Muscle layer of colon (tissue), 2 donors: Measurements from ENCODE around the gene EZH2.

Experiments
- H3K27ac ChIP-seq: one replicate; pipeline ENCODE4 v1.7.0; 2013; ENCODE audit warnings: low read depth, mild to moderate bottlenecking, low read length, moderate library complexity
- H3K27me3 ChIP-seq, 2 donors: one replicate each; pipeline ENCODE4 v1.7.0; 2013; ENCODE audit warnings: low read length in 2 of 2, mild to moderate bottlenecking in 2 of 2; ENCODE audit not compliant: insufficient read depth in 2 of 2, control insufficient read depth in 1 of 2
- H3K36me3 ChIP-seq: one replicate; pipeline ENCODE4 v1.7.0; 2013; ENCODE audit warnings: mild to moderate bottlenecking, low read length; ENCODE audit not compliant: insufficient read depth
- H3K4me1 ChIP-seq: one replicate; pipeline ENCODE4 v1.7.0; 2013; ENCODE audit warnings: mild to moderate bottlenecking, low read length; ENCODE audit not compliant: insufficient read depth
- H3K4me3 ChIP-seq, 2 donors: one replicate each; pipeline ENCODE4 v1.7.0; 2013; ENCODE audit warnings: low read length in 2 of 2, low read depth in 1 of 2, mild to moderate bottlenecking in 1 of 2, moderate library complexity in 1 of 2
- H3K9ac ChIP-seq: one replicate; pipeline ENCODE4 v1.7.0; 2013; ENCODE audit warnings: low read length
- H3K9me3 ChIP-seq: one replicate; pipeline ENCODE4 v1.7.0; 2013; ENCODE audit warnings: mild to moderate bottlenecking, low read length
- donor health status: abdominal sarcoma.
- donor health status: Adenocarcinoma of cecum.

The EZH2 gene

GRCh38 chr7:148824864-148825263 lies 59.2 kb downstream of the EZH2 start:
- no peak overlapping the region for H3K27ac ChIP-seq
- no peak overlapping the region for H3K4me3 ChIP-seq
- no peaks in the 10 kb centered on the region for H3K9me3 ChIP-seq
- no peaks in the 10 kb centered on the region for H3K27me3 ChIP-seq
- H3K36me3 ChIP-seq: no peaks in the 10 kb centered on the region
- H3K4me1 ChIP-seq: no peaks in the 10 kb centered on the region
- no peak overlapping the region for H3K9ac ChIP-seq

DNA sequence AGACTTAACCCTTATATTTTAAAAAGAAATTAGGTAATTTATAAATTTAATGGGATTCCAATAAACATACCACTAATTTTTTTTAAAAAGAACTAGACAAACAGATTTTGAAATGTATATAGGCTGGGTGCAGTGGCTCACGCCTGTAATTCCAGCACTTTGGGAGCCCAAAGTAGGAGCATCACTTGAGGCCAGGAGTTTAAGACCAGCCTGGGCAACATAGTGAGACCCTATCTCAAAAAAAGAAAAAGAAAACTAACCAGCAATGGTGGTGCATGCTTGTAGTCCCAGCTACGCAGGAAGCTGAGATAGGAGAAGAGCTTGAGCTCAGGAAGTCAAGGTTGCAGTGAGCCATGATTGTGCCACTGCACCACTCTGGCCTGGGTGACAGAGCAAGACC lies 62.7 kb downstream of the EZH2 start:
- no peaks in the 10 kb centered on the region for H3K9me3 ChIP-seq
- no peaks in the 10 kb centered on the region for H3K36me3 ChIP-seq
- H3K9ac ChIP-seq: no peak overlapping the region
- no peaks in the 10 kb centered on the region for H3K4me1 ChIP-seq
- no peak overlapping the region for H3K27ac ChIP-seq
- H3K27me3 ChIP-seq: no peaks in the 10 kb centered on the region
- H3K4me3 ChIP-seq: no peak overlapping the region

GRCh38 chr7:148819697-148820360 lies 64.3 kb downstream of the EZH2 start:
- Histone ChIP-seq H3K4me3 (no peak overlapping the region), H3K27me3 (no peaks in the 10 kb centered on the region), H3K27ac (no peak overlapping the region), H3K9me3 (no peaks in the 10 kb centered on the region), H3K9ac (no peak overlapping the region), H3K36me3 (no peaks in the 10 kb centered on the region), H3K4me1 (no peaks in the 10 kb centered on the region)

DNA sequence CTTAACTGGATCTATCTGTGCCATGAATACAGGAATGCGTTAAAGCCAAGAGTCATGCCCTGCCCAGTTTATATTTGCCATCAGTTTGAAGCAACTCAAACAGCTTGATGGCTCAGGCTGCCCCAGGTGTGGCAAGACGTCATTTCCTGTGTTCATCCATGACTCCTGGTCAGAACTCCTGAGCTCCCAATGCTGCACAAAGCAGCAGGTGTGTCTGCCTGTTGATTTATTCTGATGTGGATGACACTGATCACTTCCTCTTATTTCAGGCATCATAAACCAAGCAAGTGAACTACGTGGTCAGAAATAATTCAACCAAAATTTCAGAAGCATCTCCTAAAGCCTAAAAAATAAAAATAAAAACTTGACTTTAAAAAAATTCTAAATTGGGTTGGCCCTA lies 68.5 kb downstream of the EZH2 start:
- Histone ChIP-seq H3K36me3 (no peaks in the 10 kb centered on the region), H3K4me1 (no peaks in the 10 kb centered on the region), H3K27me3 (no peaks in the 10 kb centered on the region), H3K9me3 (no peaks in the 10 kb centered on the region), H3K9ac (no peak overlapping the region), H3K27ac (no peak overlapping the region), H3K4me3 (no peak overlapping the region)

DNA sequence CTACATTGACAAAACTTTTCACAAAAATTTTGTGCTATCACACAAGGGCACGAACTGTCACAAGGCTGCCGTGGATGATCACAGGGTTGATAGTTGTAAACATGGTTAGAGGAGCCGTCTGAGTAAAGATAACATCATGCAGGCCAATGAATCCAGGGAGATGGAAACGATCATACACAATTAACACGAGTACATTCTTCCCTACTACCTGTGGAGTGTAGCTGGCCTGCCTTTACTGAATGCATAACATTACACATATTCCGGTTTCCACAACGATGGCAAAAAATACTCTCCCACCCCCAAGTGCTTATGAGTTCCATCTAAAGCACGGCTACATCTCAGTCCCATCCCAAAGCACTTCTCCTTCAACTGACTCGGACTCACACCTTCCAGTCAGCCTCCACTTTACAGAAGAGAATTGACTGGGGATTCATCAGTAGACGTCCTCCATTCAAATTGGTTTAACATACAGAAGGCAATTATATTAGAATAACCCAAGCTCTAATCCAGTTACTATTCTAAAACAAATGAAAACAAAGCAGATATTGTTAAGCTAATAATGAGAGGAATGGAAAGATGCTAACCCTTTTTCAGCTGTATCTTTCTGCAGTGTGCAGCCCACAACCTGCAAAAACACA lies 69.0 kb downstream of the EZH2 start:
- no peaks in the 10 kb centered on the region for H3K9me3 ChIP-seq
- no peaks in the 10 kb centered on the region for H3K4me1 ChIP-seq
- H3K4me3 ChIP-seq: no peak overlapping the region
- no peak overlapping the region for H3K27ac ChIP-seq
- no peak overlapping the region for H3K9ac ChIP-seq
- H3K36me3 ChIP-seq: no peaks in the 10 kb centered on the region
- no peaks in the 10 kb centered on the region for H3K27me3 ChIP-seq

DNA sequence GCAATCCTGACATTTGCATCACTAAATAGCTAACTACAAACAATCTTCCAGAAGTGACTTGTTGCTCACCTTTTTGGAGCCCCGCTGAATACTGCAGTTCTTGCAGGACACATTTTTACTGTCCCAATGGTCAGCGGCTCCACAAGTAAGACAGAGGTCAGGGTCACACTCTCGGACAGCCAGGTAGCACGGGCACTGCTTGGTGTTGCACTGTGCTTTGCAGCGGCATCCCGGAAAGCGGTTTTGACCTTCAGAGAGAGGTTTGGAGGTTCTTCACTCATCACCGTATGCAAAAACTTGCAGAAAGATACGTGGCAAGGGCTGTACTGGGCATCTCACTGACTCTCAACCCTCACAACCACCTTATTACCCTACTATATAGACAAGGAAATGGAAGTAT lies 70.2 kb downstream of the EZH2 start:
- Histone ChIP-seq H3K9me3 (no peaks in the 10 kb centered on the region), H3K4me3 (no peak overlapping the region), H3K9ac (no peak overlapping the region), H3K27ac (no peak overlapping the region), H3K36me3 (no peaks in the 10 kb centered on the region), H3K4me1 (no peaks in the 10 kb centered on the region), H3K27me3 (no peaks in the 10 kb centered on the region)

DNA sequence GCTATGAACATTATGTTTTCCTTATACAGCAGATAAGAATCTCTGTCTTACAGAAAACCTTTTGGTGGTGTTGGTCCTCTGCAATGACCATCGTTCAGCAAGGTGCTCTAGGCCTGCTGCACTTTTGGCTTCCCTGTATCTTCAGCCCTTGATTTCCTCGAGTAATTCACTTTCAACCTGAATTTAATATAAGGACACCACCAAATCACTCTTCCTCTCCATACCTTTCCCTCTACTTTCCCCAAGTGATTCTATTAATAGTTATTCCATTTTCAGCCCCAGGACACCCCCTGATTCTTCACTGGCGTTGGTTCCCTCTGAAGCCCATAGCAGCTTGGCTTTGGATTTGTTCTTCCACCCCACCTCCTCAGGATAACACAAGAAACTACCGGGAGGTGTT lies 72.2 kb downstream of the EZH2 start:
- Histone ChIP-seq H3K36me3 (no peaks in the 10 kb centered on the region), H3K27ac (no peak overlapping the region), H3K4me1 (no peaks in the 10 kb centered on the region), H3K4me3 (no peak overlapping the region), H3K27me3 (no peaks in the 10 kb centered on the region), H3K9me3 (no peaks in the 10 kb centered on the region), H3K9ac (no peak overlapping the region)

DNA sequence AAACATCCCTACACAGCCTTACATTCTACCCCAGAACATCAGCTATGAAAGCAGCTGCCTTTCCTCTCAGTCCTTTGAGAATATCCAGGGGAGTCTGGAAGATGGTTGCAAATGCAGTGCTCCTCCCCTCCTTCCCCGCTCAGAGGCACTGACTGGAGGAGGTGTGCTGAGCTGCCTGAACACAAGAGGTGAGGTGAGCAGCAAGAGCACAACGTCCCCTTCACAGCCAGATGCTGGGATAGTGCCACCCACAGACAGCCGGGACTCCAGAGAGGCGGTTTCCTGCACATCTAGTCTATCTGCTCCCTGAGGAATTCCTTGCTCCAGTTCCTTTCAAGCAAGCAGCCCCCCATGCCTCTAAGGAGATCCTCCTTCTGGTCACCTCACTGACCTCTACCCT lies 74.2 kb downstream of the EZH2 start:
- no peak overlapping the region for H3K27ac ChIP-seq
- no peaks in the 10 kb centered on the region for H3K36me3 ChIP-seq
- no peak overlapping the region for H3K9ac ChIP-seq
- H3K4me3 ChIP-seq: no peak overlapping the region
- H3K27me3 ChIP-seq: no peaks in the 10 kb centered on the region
- H3K9me3 ChIP-seq: no peaks in the 10 kb centered on the region
- no peaks in the 10 kb centered on the region for H3K4me1 ChIP-seq

DNA sequence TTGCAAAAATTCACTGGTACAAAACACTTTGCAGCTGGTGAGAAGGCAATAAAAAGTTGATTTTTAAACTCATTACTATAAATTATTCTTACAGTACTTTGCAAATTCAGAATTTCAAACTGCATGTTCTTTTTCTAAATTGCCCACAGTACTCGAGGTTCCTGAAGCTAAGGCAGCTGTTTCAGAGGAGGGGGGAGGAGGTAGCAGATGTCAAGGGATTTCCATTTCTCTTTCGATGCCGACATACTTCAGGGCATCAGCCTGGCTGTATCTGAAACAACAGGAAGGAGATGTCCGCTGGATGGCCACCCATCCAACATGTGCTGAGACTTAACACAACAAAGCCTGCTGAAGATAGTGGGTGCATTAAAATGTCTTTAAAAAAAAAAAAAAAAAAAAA lies 76.7 kb downstream of the EZH2 start:
- no peak overlapping the region for H3K9ac ChIP-seq
- H3K36me3 ChIP-seq: peaks cover 4% of the 10 kb centered on the region
- H3K4me1 ChIP-seq: no peaks in the 10 kb centered on the region
- H3K4me3 ChIP-seq: no peak overlapping the region
- no peak overlapping the region for H3K27ac ChIP-seq
- no peaks in the 10 kb centered on the region for H3K9me3 ChIP-seq
- H3K27me3 ChIP-seq: no peaks in the 10 kb centered on the region

DNA sequence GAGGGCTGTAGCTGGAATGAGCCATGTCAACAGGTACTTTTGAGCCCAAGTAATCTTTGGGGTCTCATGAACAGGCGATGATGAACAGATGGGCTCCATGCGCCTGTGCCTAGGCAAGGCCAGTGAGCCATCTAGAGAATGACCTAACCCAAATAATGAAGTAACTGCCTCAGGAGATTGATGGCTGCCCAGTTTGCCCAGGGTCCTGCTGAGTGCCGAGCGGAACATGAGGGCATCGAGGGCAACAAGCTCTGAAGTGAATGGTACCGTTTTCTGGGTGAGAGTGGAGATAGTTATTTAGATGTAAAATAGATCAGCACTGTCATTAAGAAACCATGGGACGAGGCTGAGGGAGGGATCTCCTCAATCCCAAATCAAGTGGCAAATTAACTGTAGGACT lies 77.9 kb downstream of the EZH2 start:
- Histone ChIP-seq H3K36me3 (peaks cover 15% of the 10 kb centered on the region), H3K4me1 (no peaks in the 10 kb centered on the region), H3K4me3 (no peak overlapping the region), H3K9me3 (no peaks in the 10 kb centered on the region), H3K27me3 (no peaks in the 10 kb centered on the region), H3K9ac (no peak overlapping the region), H3K27ac (no peak overlapping the region)

- H3K9ac ChIP-seq: no peak overlapping the region
- no peaks in the 10 kb centered on the region for H3K4me1 ChIP-seq
- H3K9me3 ChIP-seq: no peaks in the 10 kb centered on the region
- H3K27ac ChIP-seq: no peak overlapping the region
- H3K27me3 ChIP-seq: no peaks in the 10 kb centered on the region
- no peak overlapping the region for H3K4me3 ChIP-seq
- peaks cover 29% of the 10 kb centered on the region for H3K36me3 ChIP-seq
These were observed 79.5 kb downstream of the EZH2 start for GRCh38 chr7:148804343-148805235.
